ENCODE data around the gene STAMBP.

GRCh38 chr2:73891276-73891901 is 62.6 kb downstream of the STAMBP start:
- TF ChIP-seq, protein P1, sequence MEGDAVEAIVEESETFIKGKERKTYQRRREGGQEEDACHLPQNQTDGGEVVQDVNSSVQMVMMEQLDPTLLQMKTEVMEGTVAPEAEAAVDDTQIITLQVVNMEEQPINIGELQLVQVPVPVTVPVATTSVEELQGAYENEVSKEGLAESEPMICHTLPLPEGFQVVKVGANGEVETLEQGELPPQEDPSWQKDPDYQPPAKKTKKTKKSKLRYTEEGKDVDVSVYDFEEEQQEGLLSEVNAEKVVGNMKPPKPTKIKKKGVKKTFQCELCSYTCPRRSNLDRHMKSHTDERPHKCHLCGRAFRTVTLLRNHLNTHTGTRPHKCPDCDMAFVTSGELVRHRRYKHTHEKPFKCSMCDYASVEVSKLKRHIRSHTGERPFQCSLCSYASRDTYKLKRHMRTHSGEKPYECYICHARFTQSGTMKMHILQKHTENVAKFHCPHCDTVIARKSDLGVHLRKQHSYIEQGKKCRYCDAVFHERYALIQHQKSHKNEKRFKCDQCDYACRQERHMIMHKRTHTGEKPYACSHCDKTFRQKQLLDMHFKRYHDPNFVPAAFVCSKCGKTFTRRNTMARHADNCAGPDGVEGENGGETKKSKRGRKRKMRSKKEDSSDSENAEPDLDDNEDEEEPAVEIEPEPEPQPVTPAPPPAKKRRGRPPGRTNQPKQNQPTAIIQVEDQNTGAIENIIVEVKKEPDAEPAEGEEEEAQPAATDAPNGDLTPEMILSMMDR (conservative IDR thresholded peaks at IDR 0.05; ENCODE audit: low read depth, low read length): no peak
- TF ChIP-seq EZH2 (IDR thresholded peaks at IDR 0.05; ENCODE audit: low read length, unreplicated experiment) (no peak), EZH2phosphoT487 (IDR thresholded peaks at IDR 0.05; ENCODE audit: borderline replicate concordance, low read length) (no peak)

Data from PC-3 (cell line).